Measurements from ENCODE around the gene TAF11L13. TPM values are rescaled to one million over a fixed set of nuclear protein-coding genes. Genes with fewer than 3 reads are reported as not detected.
"Not testable (repeated sequence)": the region's sequence is repeated elsewhere in the genome, so short reads cannot be mapped to it uniquely, and the experiment has no call there.

Gene TAF11L13
- not detected in 2 replicates for total RNA-seq (2014; rRNA removed; shearing (Covaris generic))

GRCh38 chr5:17631788-17632187 lies at the start of gene TAF11L13:
Gene TAF11L13, plus strand, starts transcription at chr5:17632088.
- DNase-seq (ENCODE audit: low read depth), result not testable (repeated sequence)

GRCh38 chr5:17585658-17586057 lies 46.2 kb upstream of the TAF11L13 start, which contains the start of gene TAF11L7:
Gene TAF11L7, minus strand, starts transcription at chr5:17585758.
- DNase-seq (ENCODE audit: low read depth), result not testable (repeated sequence)

DNA sequence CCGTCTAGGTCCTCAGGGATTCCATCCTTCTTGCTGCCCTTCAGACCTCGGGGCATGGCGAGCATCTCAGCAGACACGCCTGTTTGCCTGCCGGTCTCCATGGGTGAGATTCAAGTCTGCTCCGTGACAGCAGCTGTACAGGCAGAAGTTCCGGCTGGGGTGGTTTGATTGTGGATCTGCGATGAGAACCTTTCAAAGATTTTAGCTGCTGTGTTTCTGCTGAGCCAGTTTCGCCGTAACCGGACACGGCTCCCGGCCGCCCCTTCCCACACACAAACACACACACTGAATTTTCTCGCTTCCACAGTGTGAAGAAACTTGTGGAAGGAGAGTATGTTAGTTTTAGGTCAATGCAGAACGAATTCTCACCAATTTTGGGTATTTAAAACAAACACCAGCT lies 41.0 kb upstream of the TAF11L13 start, which contains the start of gene TAF11L8:
TSS of gene TAF11L8 (minus strand) at position 101 of the 400 bp plus-strand sequence.
- not testable (repeated sequence) for DNase-seq (ENCODE audit: low read depth)

GRCh38 chr5:17594255-17594654 lies 37.6 kb upstream of the TAF11L13 start, which contains the start of gene TAF11L9:
Gene TAF11L9, minus strand, starts transcription at chr5:17594394.
- DNase-seq (ENCODE audit: low read depth), result not testable (repeated sequence)

DNA sequence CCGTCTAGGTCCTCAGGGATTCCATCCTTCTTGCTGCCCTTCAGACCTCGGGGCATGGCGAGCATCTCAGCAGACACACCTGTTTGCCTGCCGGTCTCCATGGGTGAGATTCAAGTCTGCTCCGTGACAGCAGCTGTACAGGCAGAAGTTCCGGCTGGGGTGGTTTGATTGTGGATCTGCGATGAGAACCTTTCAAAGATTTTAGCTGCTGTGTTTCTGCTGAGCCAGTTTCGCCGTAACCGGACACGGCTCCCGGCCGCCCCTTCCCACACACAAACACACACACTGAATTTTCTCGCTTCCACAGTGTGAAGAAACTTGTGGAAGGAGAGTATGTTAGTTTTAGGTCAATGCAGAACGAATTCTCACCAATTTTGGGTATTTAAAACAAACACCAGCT lies 34.2 kb upstream of the TAF11L13 start, which contains the start of gene TAF11L10:
TSS of gene TAF11L10 (minus strand) at position 101 of the 400 bp plus-strand sequence.
- DNase-seq (ENCODE audit: low read depth), result not testable (repeated sequence)

DNA sequence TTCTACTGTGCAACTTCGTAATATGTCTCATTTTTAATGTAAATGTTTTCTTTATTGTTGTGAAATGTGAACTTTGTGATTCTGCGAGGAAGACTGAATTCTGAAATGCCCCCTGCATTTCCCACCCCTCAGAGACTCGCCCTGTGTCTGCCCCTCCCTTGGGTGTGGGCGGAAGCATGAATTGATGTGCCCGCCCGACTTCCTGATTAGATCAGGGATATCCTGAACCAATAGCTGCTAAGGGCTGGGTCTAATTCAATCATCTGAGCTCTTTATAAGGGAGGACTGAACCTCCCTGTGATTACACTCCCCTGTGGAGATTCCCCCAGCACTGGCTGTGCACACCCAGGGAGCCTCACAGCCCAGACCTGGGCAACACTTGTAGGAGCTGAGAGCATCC lies 28.0 kb upstream of the TAF11L13 start, which contains the start of gene TAF11L11:
TSS of gene TAF11L11 (plus strand) at position 304 of the 400 bp plus-strand sequence.
- not testable (repeated sequence) for DNase-seq (ENCODE audit: low read depth)

DNA sequence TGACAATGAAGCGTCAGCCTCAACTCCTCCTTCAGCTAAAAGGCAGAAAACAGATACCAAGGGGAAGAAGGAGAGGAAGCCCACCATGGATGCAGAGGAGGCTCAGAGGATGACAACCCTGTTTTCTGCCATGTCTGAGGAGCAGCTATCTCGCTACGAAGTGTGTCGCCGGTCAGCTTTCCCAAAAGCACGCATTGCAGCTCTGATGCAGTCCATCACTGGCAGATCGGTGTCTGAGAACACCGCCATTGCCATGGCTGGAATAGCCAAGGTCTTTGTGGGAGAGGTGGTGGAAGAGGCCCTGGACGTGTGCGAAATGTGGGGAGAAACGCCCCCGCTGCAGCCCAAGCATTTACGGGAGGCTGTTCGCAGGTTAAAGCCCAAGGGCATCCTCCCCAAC lies 26.9 kb upstream of the TAF11L13 start:
- DNase-seq (ENCODE audit: low read depth), result no peak

- not testable (repeated sequence) for DNase-seq (ENCODE audit: low read depth)
Measured at GRCh38 chr5:17607461-17607860, 24.4 kb upstream of the TAF11L13 start.

DNA sequence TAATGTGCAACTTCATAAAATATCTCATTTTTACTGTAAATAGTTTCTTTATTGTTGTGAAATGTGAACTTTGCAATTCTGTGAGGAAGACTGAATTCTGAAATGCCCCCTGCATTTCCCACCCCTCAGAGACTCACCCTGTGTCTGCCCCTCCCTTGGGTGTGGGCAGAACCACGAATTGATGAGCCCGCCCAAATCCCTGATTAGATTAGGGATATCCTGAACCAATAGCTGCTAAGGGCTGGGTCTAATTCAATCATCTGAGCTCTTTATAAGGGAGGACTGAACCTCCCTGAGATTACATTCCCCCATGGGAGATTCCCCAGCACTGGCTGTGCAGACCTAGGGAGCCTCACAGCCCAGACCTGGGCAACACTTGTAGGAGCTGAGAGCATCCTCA lies 21.8 kb upstream of the TAF11L13 start, which contains the start of gene TAF11L12:
TSS of gene TAF11L12 (plus strand) at position 301 of the 400 bp plus-strand sequence.
- DNase-seq (ENCODE audit: low read depth), result not testable (repeated sequence)

- DNase-seq (ENCODE audit: low read depth), result no peak
Measured at GRCh38 chr5:17614872-17615605, 16.8 kb upstream of the TAF11L13 start.

DNA sequence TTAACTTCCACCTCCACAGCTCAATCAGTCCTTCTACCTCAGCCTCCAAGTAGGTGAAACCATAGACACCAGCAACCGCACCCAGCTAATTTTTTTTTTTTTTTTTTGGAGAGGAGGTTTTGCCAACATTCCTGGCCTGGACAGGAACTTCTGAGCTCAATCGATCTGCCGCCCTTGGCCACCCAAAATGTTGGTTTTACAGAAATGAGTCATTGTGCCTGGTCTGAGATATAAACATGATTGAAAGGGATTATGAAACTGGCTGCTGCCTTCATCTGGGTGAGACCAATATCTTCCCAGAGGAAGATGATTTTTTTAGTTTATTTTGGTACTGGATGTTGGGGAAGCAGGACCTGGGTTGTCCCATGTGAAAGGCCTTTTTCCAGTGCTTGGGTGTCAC lies 12.5 kb upstream of the TAF11L13 start:
- DNase-seq (ENCODE audit: low read depth), result no peak

GRCh38 chr5:17620627-17621026 lies 11.3 kb upstream of the TAF11L13 start:
- DNase-seq (ENCODE audit: low read depth), result no peak

DNA sequence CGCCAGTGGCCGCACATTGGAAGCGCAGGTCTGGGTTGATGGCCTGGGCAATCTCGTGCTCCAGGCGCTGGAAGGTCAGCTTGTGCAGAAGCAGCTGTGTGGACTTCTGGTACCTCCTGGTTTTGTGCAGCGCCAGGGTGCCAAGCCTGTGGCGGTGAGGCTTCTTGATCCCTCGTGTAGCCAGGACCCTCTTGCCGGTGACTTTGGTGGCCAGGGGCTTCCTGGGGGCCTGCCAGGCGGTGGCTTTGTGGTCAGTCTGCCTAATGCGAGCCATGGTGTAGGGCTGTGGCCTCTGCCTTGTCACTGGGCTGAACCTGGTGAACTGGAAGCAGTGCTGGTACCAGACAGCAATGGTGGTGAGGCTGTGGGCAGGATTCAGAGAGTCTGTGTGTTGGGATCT lies 6.2 kb upstream of the TAF11L13 start:
- DNase-seq (ENCODE audit: low read depth), result no peak

DNA sequence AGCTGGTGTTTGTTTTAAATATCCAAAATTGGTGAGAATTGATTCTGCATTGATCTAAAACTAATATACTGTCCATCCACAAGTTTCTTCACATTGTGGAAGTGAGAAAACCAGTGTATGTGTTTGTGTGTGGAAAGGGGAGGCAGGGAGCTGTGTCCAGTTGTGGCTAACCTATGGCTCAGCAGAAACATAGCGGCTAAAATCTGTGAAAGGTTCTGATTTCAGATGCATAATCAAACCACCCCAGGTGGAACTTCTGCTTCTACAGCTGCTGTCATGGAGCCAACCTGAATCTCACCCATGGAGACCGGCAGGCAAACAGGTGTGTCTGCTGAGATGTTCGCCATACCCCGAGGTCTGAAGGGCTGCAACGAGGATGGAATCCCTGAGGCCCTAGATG lies 2.3 kb downstream of the TAF11L13 start, which contains the start of gene TAF11L14:
TSS of gene TAF11L14 (plus strand) at position 301 of the 400 bp plus-strand sequence.
- no peak for DNase-seq (ENCODE audit: low read depth)

- DNase-seq (ENCODE audit: low read depth), result not testable (repeated sequence)
Measured at GRCh38 chr5:17649232-17649631, 17.3 kb downstream of the TAF11L13 start.

- not testable (repeated sequence) for DNase-seq (ENCODE audit: low read depth)
Measured at GRCh38 chr5:17655201-17655759, 23.4 kb downstream of the TAF11L13 start.

- DNase-seq (ENCODE audit: low read depth), result no peak
Measured at GRCh38 chr5:17655921-17656320, 24.0 kb downstream of the TAF11L13 start.

DNA sequence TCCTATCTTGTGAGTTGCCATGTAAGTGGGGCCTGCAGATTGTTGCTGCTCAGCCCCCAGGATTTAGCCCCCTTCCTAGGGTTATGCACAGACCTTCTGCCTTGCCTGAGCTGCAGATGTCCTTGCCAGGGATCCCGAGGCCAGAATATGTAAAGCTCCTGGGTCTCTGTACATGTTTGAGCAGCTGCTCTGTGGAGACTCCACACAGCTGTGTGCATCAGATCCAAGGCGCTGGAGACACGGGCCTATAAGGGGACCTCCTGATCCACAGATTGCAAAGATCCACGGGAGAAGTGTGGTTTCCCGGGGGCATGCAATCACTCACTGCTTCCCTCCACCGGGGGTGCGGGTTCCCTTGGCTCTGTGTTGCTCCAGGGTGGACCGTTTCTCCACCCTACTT lies 31.3 kb downstream of the TAF11L13 start:
- no peak for DNase-seq (ENCODE audit: low read depth)

GRCh38 chr5:17665836-17666235 lies 33.9 kb downstream of the TAF11L13 start:
- DNase-seq (ENCODE audit: low read depth), result no peak

DNA sequence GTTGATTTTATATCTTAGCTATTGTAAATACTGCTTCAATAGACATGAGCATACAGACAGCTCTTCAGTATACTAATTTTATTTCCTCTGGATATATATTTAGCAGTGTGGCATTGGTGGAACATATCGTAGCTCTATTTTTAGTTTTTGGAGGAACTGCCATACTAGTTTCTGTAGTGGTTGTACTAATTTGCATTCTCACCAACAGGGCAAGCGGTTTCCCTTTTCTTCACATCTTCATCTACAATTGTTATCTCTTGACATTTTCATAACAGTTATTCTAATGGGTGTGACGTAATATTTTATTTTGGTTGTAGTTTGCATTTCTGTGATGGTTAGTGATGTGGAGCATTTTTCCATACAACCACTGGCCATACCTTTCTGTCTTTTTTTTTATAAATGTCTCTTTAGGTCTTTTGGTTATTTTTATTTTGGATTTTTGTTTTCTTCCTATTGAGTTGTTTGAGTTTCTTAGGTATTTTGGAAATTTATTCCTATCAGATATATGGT lies 34.9 kb downstream of the TAF11L13 start:
- DNase-seq (ENCODE audit: low read depth), result no peak

DNA sequence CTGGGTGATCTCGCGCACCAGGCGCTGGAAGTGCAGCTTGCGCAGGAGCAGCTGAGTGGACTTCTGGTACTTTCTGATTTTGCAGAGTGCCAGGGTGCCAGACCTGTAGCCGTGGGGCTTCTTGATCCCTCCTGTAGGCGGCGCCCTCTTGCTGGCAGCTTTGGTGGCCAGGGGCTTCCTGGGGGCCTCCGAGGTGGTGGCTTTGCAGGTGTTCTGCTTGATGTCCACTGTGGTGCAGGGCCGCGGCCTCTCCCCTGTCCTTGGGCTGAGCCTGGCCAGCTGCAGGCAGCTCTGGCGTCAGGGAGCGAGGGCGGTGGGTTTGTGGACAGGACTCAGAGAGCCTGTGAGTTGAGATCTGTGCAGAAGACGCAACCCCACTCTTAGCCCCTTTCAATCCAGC lies 38.5 kb downstream of the TAF11L13 start:
- no peak for DNase-seq (ENCODE audit: low read depth)

- no peak for DNase-seq (ENCODE audit: low read depth)
Measured at GRCh38 chr5:17678751-17679324, 47.0 kb downstream of the TAF11L13 start.
